ENCODE measurements around the gene CTSH.

Gene CTSH

GRCh38 chr15:78944669-78945407 lies at the start of gene CTSH:
CTSH (minus strand) TSS chr15:78945046; CDS start chr15:78944981, 65 bp downstream.
- DNase-seq (ENCODE audit: low spot score) = no peak

- DNase-seq (ENCODE audit: low spot score) = no peak
Observed at GRCh38 chr15:78993931-78994530, 49.2 kb upstream of the CTSH start.

GRCh38 chr15:78993257-78993930 lies 48.5 kb upstream of the CTSH start:
- DNase-seq (ENCODE audit: low spot score) = no peak

- no peak for DNase-seq (ENCODE audit: low spot score)
Observed at GRCh38 chr15:78992416-78993256, 47.8 kb upstream of the CTSH start.

GRCh38 chr15:78991879-78992278 lies 47.0 kb upstream of the CTSH start:
- no peak for DNase-seq (ENCODE audit: low spot score)

GRCh38 chr15:78991476-78991875 lies 46.6 kb upstream of the CTSH start:
- no peak for DNase-seq (ENCODE audit: low spot score)

GRCh38 chr15:78990278-78990677 lies 45.4 kb upstream of the CTSH start:
- DNase-seq (ENCODE audit: low spot score) = no peak

- DNase-seq (ENCODE audit: low spot score) = no peak
Observed at GRCh38 chr15:78989701-78990240, 44.9 kb upstream of the CTSH start.

- DNase-seq (ENCODE audit: low spot score) = no peak
Observed at GRCh38 chr15:78988361-78988911, 43.6 kb upstream of the CTSH start.

GRCh38 chr15:78987556-78988360 lies 42.9 kb upstream of the CTSH start:
- DNase-seq (ENCODE audit: low spot score) = no peak

- DNase-seq (ENCODE audit: low spot score) = no peak
Observed at GRCh38 chr15:78985859-78986475, 41.1 kb upstream of the CTSH start.

GRCh38 chr15:78984041-78984440 lies 39.2 kb upstream of the CTSH start:
- no peak for DNase-seq (ENCODE audit: low spot score)

GRCh38 chr15:78983146-78983918 lies 38.5 kb upstream of the CTSH start:
- DNase-seq (ENCODE audit: low spot score) = no peak

GRCh38 chr15:78982736-78983135 lies 37.9 kb upstream of the CTSH start:
- no peak for DNase-seq (ENCODE audit: low spot score)

GRCh38 chr15:78981532-78982313 lies 36.9 kb upstream of the CTSH start:
- DNase-seq (ENCODE audit: low spot score) = no peak

- DNase-seq (ENCODE audit: low spot score) = no peak
Observed at GRCh38 chr15:78979456-78980320, 34.8 kb upstream of the CTSH start.

GRCh38 chr15:78978601-78979179 lies 33.8 kb upstream of the CTSH start:
- no peak for DNase-seq (ENCODE audit: low spot score)

Data from left forelimb (tissue), 1 donor.